PC-3 (cell line): ENCODE measurements around the gene JSRP1. TPM values are rescaled to one million over a fixed set of nuclear protein-coding genes. Genes with fewer than 3 reads are reported as not detected.

Source experiments
- ATAC-seq: fragments of 200-7000 bp; cut with Tn5 transposase; 2 replicates; pipeline ENCODE4 v1.9.1; 2020; ENCODE audit warnings: mild to moderate bottlenecking, moderate library complexity
- BruUV-seq: library from RNA; stranded (reverse); fragments of 400-500 nt; replicated peaks from 2 replicates; lab custom pipeline; 2021; lab: Mats Ljungman, UMichigan
- CTCF ChIA-PET: fragments of 300-600 bp; sonication (Branson Sonifier 250); formaldehyde crosslinking; loops from one replicate; lab custom pipeline; 2022; ENCODE audit warnings: antibody characterized with exemption; lab: Charles Lee
- POLR2A ChIA-PET: fragments of 300-600 bp; sonication (Branson Sonifier 250); formaldehyde crosslinking; loops from one replicate; lab custom pipeline; 2022; ENCODE audit warnings: antibody characterized with exemption; ENCODE audit not compliant: unreplicated experiment; lab: Charles Lee
- DNase-seq: peaks from one replicate; pipeline ENCODE4 v3.0.0-alpha.2; 2015
- H2AFZ ChIP-seq: fragments of 300-600 bp; sonication (generic); 2 replicates; pipeline ENCODE4 v1.6.0; 2016; ENCODE audit warnings: antibody characterized with exemption, low read length
- H3F3A ChIP-seq: fragments of 300-600 bp; sonication (generic); one replicate; pipeline ENCODE4 v1.6.0; 2017; ENCODE audit warnings: antibody characterized with exemption, low read length, control low read depth, mild to moderate bottlenecking; ENCODE audit not compliant: unreplicated experiment
- H3K27ac ChIP-seq: fragments of 300-600 bp; sonication (generic); 2 replicates; pipeline ENCODE4 v1.5.1; 2016; ENCODE audit warnings: mild to moderate bottlenecking, low read length
- H3K27me3 ChIP-seq: fragments of 300-600 bp; sonication (generic); 2 replicates; pipeline ENCODE4 v1.6.1; 2016; ENCODE audit warnings: low read length, mixed read lengths
- H3K36me3 ChIP-seq: fragments of 300-600 bp; sonication (generic); 2 replicates; pipeline ENCODE4 v1.6.1; 2016; ENCODE audit warnings: low read depth, mixed run types, low read length, mixed read lengths
- H3K4me1 ChIP-seq: fragments of 300-600 bp; sonication (generic); 2 replicates; pipeline ENCODE4 v1.5.1; 2016; ENCODE audit warnings: low read length; ENCODE audit not compliant: insufficient read depth
- H3K4me2 ChIP-seq: fragments of 300-600 bp; sonication (generic); 2 replicates; pipeline ENCODE4 v1.6.0; 2016; ENCODE audit warnings: low read length
- H3K4me3 ChIP-seq: fragments of 300-600 bp; sonication (generic); 2 replicates; pipeline ENCODE4 v1.5.1; 2016; ENCODE audit warnings: mild to moderate bottlenecking, low read length, mixed read lengths
- H3K79me2 ChIP-seq: fragments of 300-600 bp; sonication (generic); 2 replicates; pipeline ENCODE4 v1.6.1; 2017; ENCODE audit warnings: low read length, mixed read lengths
- H3K9ac ChIP-seq: fragments of 300-600 bp; sonication (generic); 2 replicates; pipeline ENCODE4 v1.6.0; 2016; ENCODE audit warnings: mild to moderate bottlenecking, low read length
- H3K9me2 ChIP-seq: fragments of 300-600 bp; sonication (generic); replicated peaks from 2 replicates; pipeline ENCODE4 v1.6.1; 2016; ENCODE audit warnings: mixed run types, low read length, mixed read lengths
- H3K9me3 ChIP-seq: fragments of 300-600 bp; sonication (generic); 2 replicates; pipeline ENCODE4 v1.6.1; 2016; ENCODE audit warnings: low read length, mixed read lengths
- H4K20me1 ChIP-seq: fragments of 300-600 bp; sonication (generic); 2 replicates; pipeline ENCODE4 v1.6.1; 2016; ENCODE audit warnings: low read length, mixed read lengths
- CTCF ChIP-seq: fragments of 300-600 bp; sonication (generic); conservative IDR thresholded peaks from 2 replicates; pipeline ENCODE4 v1.5.1; 2017; ENCODE audit warnings: antibody characterized with exemption, low read depth, mild to moderate bottlenecking, low read length
- EZH2 ChIP-seq: fragments of 300-600 bp; sonication (generic); IDR thresholded peaks from one replicate; pipeline ENCODE4 v1.6.1; 2017; ENCODE audit warnings: antibody characterized with exemption, mild to moderate bottlenecking, low read length; ENCODE audit not compliant: unreplicated experiment
- EZH2phosphoT487 ChIP-seq: fragments of 300-600 bp; sonication (generic); IDR thresholded peaks from 2 replicates; pipeline ENCODE4 v1.6.1; 2018; ENCODE audit warnings: mild to moderate bottlenecking, antibody characterized with exemption, low read length, borderline replicate concordance
- intact Hi-C: fragments of 100-400 bp; cut with micrococcal nuclease; formaldehyde crosslinking; loops from 2 replicates; pipeline ENCODE4 v1.9.0; 2023
- total RNA-seq: library from RNA; depleted of rRNA; stranded (reverse); fragments of >200 nt; gene quantifications from 2 replicates; pipeline ENCODE4 v1.2.3, GENCODE V29; 2014

The JSRP1 gene
- total RNA-seq, 1 experiment from 2014 or later, result not detected

DNA sequence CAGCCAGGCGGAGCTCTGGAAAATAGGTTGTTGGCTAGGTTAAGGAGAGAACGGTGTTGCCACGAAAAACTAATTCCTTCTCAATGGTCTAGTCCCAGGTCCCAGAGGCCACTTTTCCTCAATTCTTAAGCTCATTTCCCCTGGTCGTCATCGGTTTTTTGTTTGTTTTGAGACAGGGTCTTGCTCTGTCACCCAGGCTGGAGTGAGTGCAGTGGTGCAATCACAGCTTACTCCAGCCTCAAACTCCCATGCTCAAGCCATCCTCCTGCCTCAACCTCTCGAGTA lies 18.4 kb downstream of the JSRP1 start:
- Histone ChIP-seq H3K79me2 (peaks cover 94% of the 10 kb centered on the region), H3K27me3 (no peaks in the 10 kb centered on the region), H4K20me1 (peaks cover 54% of the 10 kb centered on the region), H3K4me1 (peaks cover 31% of the 10 kb centered on the region), H3K4me2 (peak overlapping the region; percentile 92), H2AFZ (no peak overlapping the region), H3K9ac (peak overlapping the region; percentile 99), H3K27ac (0 out of 2 replicates have a peak overlapping the region, but pooled peaks have one; percentile 89), H3K4me3 (peak overlapping the region; percentile 98), H3K9me3 (no peaks in the 10 kb centered on the region), H3F3A (no peaks in the 10 kb centered on the region), H3K9me2 (no peaks in the 10 kb centered on the region), H3K36me3 (0 out of 2 replicates have a peak, but pooled peaks cover 5% of the 10 kb centered on the region)
- DNase-seq (no peak), ATAC-seq (no peak)
- ChIA-PET CTCF (no interaction called here), POLR2A (interaction anchor here (0.6 kb wide), 1 partner anchor 782 kb away, joined by 3 read pairs; no protein-coding TSS in a partner anchor)
- intact Hi-C loops, result loop anchor here (5.0 to 10.0 kb wide), 2 partner anchors 71 to 77 kb away; no protein-coding TSS in a partner anchor
- no TSS peak for BruUV-seq
- TF ChIP-seq EZH2 (no peak), CTCF (no peak), EZH2phosphoT487 (no peak)

DNA sequence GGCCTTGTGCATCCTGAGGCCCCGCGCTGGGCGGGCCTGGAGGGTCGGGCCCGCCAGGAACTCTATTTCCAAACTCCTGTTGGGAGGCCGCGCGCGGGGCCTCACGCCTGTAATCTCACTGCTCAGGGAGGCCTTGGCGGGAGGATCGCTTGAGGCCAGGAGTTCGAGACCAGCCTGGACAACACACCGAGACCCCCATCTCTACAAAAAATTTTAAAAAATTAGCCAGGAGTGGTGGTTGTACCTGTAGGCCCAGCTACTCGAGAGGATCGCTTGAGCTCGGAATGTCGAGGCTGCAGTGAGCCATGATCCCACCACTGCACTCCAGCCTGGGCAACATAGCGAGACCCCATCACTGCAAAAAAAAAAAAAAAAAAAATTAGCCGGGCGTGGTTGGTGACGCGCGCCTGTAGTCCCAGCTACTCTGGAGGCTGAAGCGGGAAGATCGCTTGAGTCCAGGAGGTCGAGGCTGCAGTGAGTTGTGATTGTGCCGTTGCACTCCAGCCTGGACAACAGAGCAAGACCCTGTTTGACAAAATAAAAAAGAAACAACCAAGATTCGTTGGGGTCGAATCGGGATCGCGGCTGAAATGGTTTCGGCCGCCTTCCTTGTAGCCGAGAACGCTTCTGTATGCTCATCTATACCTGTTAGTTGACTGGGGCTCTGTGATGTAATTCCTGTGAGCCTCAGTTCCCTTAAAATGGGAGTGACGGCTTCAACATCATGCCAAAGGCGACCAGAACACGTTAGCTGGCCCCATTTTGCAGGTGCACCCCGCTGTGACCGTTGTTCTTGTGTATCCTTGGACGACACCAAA lies 19.0 kb downstream of the JSRP1 start:
- H3K27me3 ChIP-seq, result no peaks in the 10 kb centered on the region
- intact Hi-C loops, result loop anchor here (5.0 to 10.0 kb wide), 2 partner anchors 70 to 78 kb away; no protein-coding TSS in a partner anchor
- peaks cover 31% of the 10 kb centered on the region for H3K4me1 ChIP-seq
- no peaks in the 10 kb centered on the region for H3K9me3 ChIP-seq
- peak overlapping the region; percentile 99 for H3K9ac ChIP-seq
- ChIA-PET POLR2A (interaction anchor here (0.6 kb wide), 1 partner anchor 783 kb away, joined by 3 read pairs; no protein-coding TSS in a partner anchor), CTCF (no interaction called here)
- ATAC-seq, result peak; percentile 14; the same call in 1 of the 2 replicates
- H2AFZ ChIP-seq, result peak overlapping the region; percentile 85; the same call in 1 of the 2 replicates
- peak overlapping the region; percentile 98 for H3K4me3 ChIP-seq
- peaks cover 89% of the 10 kb centered on the region for H3K79me2 ChIP-seq
- H3K9me2 ChIP-seq, result no peaks in the 10 kb centered on the region
- no peaks in the 10 kb centered on the region for H3F3A ChIP-seq
- H3K4me2 ChIP-seq, result peak overlapping the region; percentile 92
- no peak for DNase-seq
- TSS peak; percentile 44 for BruUV-seq
- H4K20me1 ChIP-seq, result peaks cover 49% of the 10 kb centered on the region
- H3K27ac ChIP-seq, result peak overlapping the region; percentile 89
- 0 out of 2 replicates have a peak, but pooled peaks cover 5% of the 10 kb centered on the region for H3K36me3 ChIP-seq
- TF ChIP-seq CTCF, result no peak
- TF ChIP-seq EZH2phosphoT487, result no peak
- no peak for TF ChIP-seq EZH2
